Measurements from ENCODE around the gene SUMO3. TPM values are rescaled to one million over a fixed set of nuclear protein-coding genes. Genes with fewer than 3 reads are reported as not detected.

The SUMO3 gene
- total and polyA plus RNA-seq, 2 donors (not counting 3 experiments of a cell fraction or from before 2014, with no cell fraction given), result 102 to 123 TPM

GRCh38 chr21:44838951-44839350, 21.1 kb upstream of the SUMO3 start:
- Histone ChIP-seq H4K20me1 (replicated peaks; ENCODE audit: control insufficient read depth, extremely low read depth, insufficient read depth, low read length) (no peaks in the 10 kb centered on the region), H3K27ac (ENCODE audit: insufficient read depth, low read depth, low read length) (no peak overlapping the region), H3K4me3 (replicated peaks in 1 of 3; ENCODE audit: insufficient read depth in 1 of 3, low read depth in 1 of 3, low read length in 3 of 3) (no peak overlapping the region), H3K9ac (replicated peaks; ENCODE audit: extremely low read depth, insufficient read depth, low read length) (no peak overlapping the region), H3K9me3 (replicated peaks; ENCODE audit: control insufficient read depth, insufficient read depth, low read length) (no peaks in the 10 kb centered on the region), H3K79me2 (ENCODE audit: control insufficient read depth, insufficient read depth, low read length) (no peaks in the 10 kb centered on the region), H3K27me3 (ENCODE audit: control insufficient read depth in 2 of 2, insufficient read depth in 2 of 2, low read length in 2 of 2) (peaks cover 0 to 2% of the 10 kb centered on the region in 2 experiments), H3K4me1 (ENCODE audit: control insufficient read depth, extremely low read depth, insufficient read depth, low read length) (no peaks in the 10 kb centered on the region), H3K4me2 (ENCODE audit: insufficient read depth, low read length) (no peak overlapping the region), H3K36me3 (ENCODE audit: control insufficient read depth in 2 of 2, extremely low read depth in 1 of 2, insufficient read depth in 2 of 2, low read length in 2 of 2) (no peaks in the 10 kb centered on the region), H3K9me1 (replicated peaks; ENCODE audit: control insufficient read depth, extremely low read depth, insufficient read depth, low read length) (no peaks in the 10 kb centered on the region), H2AFZ (ENCODE audit: low read depth, low read length) (no peak overlapping the region)
- DNase-seq (ENCODE audit: low read depth, low spot score), result no peak
- CTCF ChIA-PET, result no interaction called here
- no peak for TF ChIP-seq JUN (IDR thresholded peaks at IDR 0.05; ENCODE audit: borderline replicate concordance, insufficient read depth, insufficient read length, low read depth)
- TF ChIP-seq CTCF (IDR thresholded peaks at IDR 0.05; ENCODE audit: extremely low read depth in 1 of 2, insufficient read depth in 1 of 2, low read depth in 1 of 2, low read length in 2 of 2), result no peak
- no peak for TF ChIP-seq FOS (IDR thresholded peaks at IDR 0.05; ENCODE audit: borderline replicate concordance, insufficient read depth, low read length)
- TF ChIP-seq MAX (IDR thresholded peaks at IDR 0.05; ENCODE audit: insufficient read depth, insufficient read length), result no peak
- TF ChIP-seq MYC (IDR thresholded peaks at IDR 0.05; ENCODE audit: low read depth, low read length), result no peak
- TF ChIP-seq GATA2 (IDR thresholded peaks at IDR 0.05; ENCODE audit: insufficient read depth, insufficient read length, low read depth, low read length), result no peak
- no peak for TF ChIP-seq POLR2AphosphoS5 (IDR thresholded peaks at IDR 0.05; ENCODE audit: insufficient read depth, low read depth, low read length)
- intact Hi-C loops (cut with micrococcal nuclease), result no loop called here
- no peak for FAIRE-seq
- no TSS peak for BruUV-seq (replicated peaks)
- dilution Hi-C loops (cut with MboI; ENCODE audit: extremely low pct_ligation_motif_present, low sequenced_read_pairs), result no loop called here
- POLR2A ChIA-PET, result no interaction called here

Data from endothelial cell of umbilical vein (primary cell).